Activated CD4-positive, alpha-beta T cell treated with anti-CD3 and anti-CD28 coated beads, Interleukin-2, amount 50 U/mL, for 1 hour (primary cell): Measurements from ENCODE around the gene DPM2.
A peak's percentile ranks its signal among the peaks of the same experiment; 100 is the strongest.

Experiments used
- DNase-seq: peaks from one replicate; pipeline ENCODE4 v3.0.0-alpha.2; 2020

The DPM2 gene

GRCh38 chr9:127953768-127954505 lies 16.3 kb upstream of the DPM2 start:
- no peak for DNase-seq

GRCh38 chr9:127953154-127953553 lies 15.5 kb upstream of the DPM2 start:
- no peak for DNase-seq

DNA sequence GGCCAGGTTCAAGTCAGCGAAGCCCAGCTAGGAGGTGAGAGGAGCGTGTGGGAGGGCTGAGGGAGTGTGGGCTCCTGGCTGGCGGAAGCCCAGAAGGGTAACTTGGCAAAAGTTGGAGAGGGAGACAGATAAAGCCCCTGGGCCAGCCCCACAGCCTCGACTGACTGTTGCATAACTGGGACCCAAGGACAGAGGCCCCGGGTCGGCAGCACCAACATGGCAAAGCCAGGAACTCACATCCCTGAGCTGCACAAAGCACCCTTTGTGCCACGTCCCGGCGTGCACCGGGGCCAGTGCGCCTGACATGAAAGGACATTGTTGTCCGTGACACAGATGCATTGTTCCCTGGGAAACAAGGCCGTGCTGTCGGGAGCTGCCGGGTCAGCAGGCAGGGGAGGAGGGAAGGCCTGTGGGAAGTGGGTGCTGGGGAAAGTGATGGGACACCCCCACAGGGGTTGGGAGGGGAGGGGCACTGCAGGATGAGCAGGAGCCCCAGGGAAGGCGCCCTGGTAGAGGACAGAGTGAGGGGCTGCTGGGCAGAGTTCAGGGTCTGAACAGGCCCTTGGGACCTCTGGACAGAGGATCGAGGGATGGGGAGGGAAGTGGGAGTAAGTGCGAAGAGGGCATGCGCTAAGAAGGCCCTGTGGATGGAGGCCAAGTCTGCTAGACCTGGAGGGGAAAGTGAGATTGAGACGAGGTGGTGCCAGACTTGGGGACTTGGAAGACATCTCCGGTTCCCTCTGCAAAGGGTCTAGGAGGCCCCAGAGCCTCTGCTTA lies 13.0 kb upstream of the DPM2 start:
- DNase-seq = no peak

- no peak for DNase-seq
Measured at GRCh38 chr9:127949827-127950512, 12.3 kb upstream of the DPM2 start.

- DNase-seq = no peak
Measured at GRCh38 chr9:127947841-127948710, 10.4 kb upstream of the DPM2 start.

DNA sequence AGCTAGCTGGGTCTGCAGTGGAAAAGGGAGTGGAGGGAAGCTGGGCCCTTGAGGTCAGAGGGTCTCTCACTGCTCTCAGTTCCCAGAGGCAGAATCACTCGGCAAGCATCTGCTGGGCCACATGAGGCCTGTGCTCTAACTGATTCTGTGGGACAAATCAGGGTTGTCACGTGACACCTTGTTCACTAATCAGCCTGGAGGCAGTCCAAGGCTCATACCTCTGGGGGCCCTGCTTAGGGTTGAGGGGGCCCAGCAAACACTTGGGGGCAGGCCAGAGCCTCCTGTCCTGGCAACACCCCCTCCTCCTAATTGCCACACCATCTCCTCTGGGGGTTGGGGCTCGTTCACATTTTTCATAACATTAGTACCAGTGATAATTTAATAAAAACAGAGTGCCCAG lies 9.1 kb upstream of the DPM2 start:
- DNase-seq = no peak

GRCh38 chr9:127945942-127946341 lies 8.3 kb upstream of the DPM2 start:
- DNase-seq = no peak

DNA sequence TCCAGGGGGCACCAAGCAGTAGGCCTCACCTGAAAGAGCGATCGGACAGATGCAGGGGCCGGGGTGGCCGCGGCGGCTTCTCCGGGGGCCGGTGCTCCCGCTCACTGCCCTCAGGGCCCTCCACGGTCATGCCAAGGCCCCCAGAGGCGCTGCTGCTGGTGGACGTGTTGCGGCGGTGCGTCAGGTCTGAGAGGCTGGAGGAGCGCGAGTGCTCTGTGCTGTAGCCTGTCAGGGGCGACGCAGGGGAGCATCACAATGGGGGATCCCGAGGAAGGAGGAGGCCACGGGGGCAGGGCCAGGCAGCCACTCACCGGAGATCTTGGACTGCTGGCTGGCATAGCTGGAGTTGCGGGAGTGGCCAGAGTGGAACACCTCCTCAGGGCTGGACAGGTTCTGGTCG lies 7.7 kb upstream of the DPM2 start:
- no peak for DNase-seq

DNA sequence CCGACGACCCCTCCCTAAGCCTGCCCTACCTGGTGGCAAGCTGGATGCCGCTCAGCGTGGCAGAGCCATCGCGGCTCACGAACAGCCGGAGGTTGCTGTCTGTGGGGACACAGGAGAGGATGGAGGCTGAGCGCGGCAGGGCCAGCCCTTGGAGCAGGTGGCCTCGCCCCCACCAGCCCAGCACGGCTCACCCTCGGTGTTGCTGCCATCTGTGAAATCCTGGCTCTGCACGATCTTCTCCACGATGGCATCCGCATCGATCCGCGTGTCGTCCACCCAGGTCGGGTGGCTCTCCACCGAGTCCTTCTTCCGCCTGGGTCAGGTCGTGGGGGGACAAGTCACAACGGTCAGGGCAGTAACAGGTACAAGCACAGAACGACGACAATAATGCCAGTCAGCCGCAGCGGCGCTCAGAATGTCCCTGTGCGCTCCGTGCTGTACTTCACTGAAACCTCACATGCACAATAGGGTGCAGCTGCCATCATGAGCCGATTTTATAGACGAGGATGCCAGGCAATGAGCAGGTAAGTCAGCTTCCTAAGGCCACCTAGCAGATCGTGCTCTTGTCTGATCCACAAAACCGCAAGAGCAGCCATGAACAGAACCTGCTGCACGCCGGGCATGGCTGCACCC lies 7.0 kb upstream of the DPM2 start:
- DNase-seq = no peak

DNA sequence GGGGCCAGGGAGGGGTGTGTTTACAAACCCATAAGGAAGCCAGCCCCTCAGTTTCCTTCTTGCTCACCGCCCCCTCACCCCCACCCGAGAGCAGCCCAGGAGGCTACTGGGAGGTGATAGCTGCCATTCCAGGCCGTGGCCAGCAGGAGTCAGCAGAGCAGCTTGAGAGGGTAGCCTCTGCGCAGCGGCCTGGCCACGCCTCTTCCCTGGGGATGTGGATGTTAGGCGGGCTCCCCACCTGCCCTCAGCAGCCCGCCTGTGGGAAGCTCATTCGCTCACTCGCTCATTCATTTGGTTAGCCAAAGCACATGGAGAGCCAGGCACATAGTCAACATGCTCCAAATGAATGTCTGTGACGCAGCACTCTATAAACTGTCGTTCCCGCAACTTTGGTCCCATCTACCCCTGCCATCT lies 6.1 kb upstream of the DPM2 start:
- peak; percentile 74 for DNase-seq

DNA sequence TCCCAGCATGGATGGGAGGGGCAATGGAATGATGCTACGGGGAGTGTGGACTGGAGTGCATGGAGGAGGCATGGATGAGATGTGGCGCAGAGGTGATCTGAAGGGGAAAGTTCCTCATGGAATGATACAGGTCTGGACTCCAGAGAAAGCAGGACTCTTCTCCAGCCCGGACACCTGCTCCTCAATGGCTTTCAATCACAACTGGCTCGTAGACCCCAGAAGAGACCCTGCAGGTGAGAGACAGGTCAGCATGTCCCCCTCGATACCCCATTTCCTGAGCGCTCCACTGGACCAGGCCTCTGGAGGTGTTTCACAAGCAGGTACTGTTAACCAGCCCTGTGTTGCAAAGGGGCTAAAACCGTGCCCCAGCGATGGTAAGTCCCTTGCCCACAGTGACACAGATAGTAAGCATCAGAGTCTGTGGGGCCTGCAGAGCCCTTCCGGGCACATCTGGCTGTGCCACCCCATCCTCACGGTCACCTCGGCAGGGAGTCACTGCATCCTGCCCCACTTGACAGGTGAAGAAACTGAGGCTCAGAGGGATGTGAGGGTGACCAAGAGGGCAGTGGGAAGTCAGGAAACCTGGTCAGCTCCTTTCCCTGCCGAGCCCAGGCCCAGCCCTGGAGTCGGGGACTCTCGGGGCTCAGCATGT lies 5.5 kb upstream of the DPM2 start:
- DNase-seq = no peak

- peak; percentile 43 for DNase-seq
Measured at GRCh38 chr9:127942216-127943010, 4.8 kb upstream of the DPM2 start.

GRCh38 chr9:127941961-127942215 lies 4.2 kb upstream of the DPM2 start:
- no peak for DNase-seq

GRCh38 chr9:127941062-127941960 lies 3.7 kb upstream of the DPM2 start:
- DNase-seq = no peak

GRCh38 chr9:127940593-127940992 lies 2.9 kb upstream of the DPM2 start:
- no peak for DNase-seq

DNA sequence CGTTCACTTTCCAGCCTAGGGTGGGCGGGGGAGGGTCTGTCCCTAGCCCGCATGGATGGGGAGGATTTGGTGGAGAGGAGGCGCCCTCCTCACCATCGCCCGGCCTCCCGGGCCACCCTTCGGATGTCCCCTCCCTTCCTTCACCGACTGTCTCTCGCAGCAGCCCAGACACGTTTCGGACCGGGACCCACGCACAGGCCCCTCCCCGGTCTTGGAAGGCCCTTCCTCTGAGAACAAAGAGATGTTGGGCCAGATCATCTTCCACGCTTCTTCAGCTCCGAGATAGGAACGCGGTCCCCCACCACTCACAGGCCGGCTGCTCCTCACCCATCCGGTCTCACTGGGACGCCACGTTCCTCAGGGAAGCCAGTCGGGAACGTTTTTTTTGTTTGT lies 640 bp upstream of the DPM2 start:
- DNase-seq = no peak

- no peak for DNase-seq
Measured at GRCh38 chr9:127937056-127937387, 632 bp downstream of the DPM2 start.

DNA sequence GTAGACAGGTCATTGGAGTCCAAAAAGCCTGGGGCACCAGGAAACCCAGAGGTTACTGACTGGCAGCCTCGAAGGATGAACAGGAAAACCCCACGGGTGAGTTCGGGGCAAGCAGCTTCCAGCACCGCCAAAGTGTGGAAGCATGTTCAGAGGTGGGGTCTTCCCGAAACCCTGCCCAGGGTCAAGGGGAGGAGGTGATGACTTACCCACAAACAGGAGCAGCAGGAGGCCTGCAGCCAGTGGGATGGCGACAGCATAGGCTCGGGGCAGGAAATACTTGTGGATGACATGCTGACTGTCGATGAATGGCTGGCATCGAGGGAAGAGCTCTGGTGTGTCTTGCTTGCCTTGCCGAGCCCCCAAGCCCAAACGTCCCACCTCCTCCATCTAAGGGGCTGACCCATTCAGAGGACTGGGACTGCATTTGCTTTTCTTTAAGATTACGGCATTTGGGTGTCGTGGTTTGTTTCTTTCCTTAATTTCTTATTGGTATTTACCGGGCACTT lies 1.3 kb downstream of the DPM2 start:
- no peak for DNase-seq

GRCh38 chr9:127935765-127936221 lies 1.9 kb downstream of the DPM2 start:
- no peak for DNase-seq

DNA sequence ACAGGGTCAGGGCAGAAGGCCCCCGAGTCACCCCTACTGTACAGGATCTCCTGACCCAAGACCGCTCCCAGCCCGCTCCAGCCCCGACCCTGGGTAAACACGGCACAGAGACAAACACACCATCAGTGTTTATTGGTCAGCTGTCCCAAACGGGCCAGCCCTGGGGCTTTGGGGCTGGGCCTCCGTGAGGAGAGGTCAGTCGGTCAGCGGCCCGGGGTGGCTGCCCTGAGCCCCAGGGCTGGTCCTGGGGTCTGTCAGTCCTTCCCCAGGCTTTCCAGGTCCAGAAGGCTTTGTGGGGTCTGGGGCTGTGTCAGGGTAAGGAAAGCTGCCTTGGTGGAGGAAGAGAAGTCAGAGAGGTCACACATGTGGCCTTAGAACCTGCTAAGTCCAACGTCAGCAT lies 2.7 kb downstream of the DPM2 start:
- DNase-seq = no peak
